Panc1 (cell line): ENCODE measurements around the gene KCNG1.

ENCODE experiments used
- CTCF ChIP-seq: fragments of 450-650 bp; IDR thresholded peaks from 2 replicates; pipeline ENCODE4 v1.5.1; 2017; ENCODE audit warnings: mild to moderate bottlenecking
- POLR2AphosphoS5 ChIP-seq: IDR thresholded peaks from 2 replicates; pipeline ENCODE4 v1.6.1; 2012; ENCODE audit warnings: mild to moderate bottlenecking, low read depth, low read length, moderate library complexity
- SIN3A ChIP-seq: IDR thresholded peaks from 2 replicates; pipeline ENCODE4 v1.6.1; 2012; ENCODE audit warnings: low read depth, mild to moderate bottlenecking, low read length, moderate library complexity, borderline replicate concordance; ENCODE audit not compliant: insufficient read depth
- TCF7L2 ChIP-seq: IDR thresholded peaks from 2 replicates; pipeline ENCODE4 v1.6.1; 2011; ENCODE audit warnings: mild to moderate bottlenecking, low read depth, low read length, inconsistent platforms
- TF ChIP-seq, protein P1 (sequence below), 2 experiments: IDR thresholded peaks; 2 replicates each; pipeline ENCODE4 v1.6.1; 2011 to 2012; ENCODE audit warnings: low read depth in 2 of 2, control low read depth in 1 of 2, low read length in 1 of 2, mild to moderate bottlenecking in 1 of 2, moderate library complexity in 1 of 2; ENCODE audit not compliant: insufficient read depth in 1 of 2

GRCh38 chr20:50957798-50958614, 64.9 kb downstream of the KCNG1 start, which contains the start of gene DPM1:
- TF ChIP-seq CTCF (no peak), POLR2AphosphoS5 (peak; percentile 98), TCF7L2 (no peak), SIN3A (no peak; the same call in 1 of the 2 replicates)
- TF ChIP-seq, protein P1, sequence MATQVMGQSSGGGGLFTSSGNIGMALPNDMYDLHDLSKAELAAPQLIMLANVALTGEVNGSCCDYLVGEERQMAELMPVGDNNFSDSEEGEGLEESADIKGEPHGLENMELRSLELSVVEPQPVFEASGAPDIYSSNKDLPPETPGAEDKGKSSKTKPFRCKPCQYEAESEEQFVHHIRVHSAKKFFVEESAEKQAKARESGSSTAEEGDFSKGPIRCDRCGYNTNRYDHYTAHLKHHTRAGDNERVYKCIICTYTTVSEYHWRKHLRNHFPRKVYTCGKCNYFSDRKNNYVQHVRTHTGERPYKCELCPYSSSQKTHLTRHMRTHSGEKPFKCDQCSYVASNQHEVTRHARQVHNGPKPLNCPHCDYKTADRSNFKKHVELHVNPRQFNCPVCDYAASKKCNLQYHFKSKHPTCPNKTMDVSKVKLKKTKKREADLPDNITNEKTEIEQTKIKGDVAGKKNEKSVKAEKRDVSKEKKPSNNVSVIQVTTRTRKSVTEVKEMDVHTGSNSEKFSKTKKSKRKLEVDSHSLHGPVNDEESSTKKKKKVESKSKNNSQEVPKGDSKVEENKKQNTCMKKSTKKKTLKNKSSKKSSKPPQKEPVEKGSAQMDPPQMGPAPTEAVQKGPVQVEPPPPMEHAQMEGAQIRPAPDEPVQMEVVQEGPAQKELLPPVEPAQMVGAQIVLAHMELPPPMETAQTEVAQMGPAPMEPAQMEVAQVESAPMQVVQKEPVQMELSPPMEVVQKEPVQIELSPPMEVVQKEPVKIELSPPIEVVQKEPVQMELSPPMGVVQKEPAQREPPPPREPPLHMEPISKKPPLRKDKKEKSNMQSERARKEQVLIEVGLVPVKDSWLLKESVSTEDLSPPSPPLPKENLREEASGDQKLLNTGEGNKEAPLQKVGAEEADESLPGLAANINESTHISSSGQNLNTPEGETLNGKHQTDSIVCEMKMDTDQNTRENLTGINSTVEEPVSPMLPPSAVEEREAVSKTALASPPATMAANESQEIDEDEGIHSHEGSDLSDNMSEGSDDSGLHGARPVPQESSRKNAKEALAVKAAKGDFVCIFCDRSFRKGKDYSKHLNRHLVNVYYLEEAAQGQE (IDR thresholded peaks at IDR 0.05; ENCODE audit: insufficient read depth in 1 of 2, low read depth in 2 of 2, low read length in 1 of 2), result 0 out of 4 replicates have a peak, but pooled peaks of 1 of the 2 experiments have one; percentile 47
